DND-41 (cell line): Measurements from ENCODE around the gene PDE6G.
"Not testable (repeated sequence)": the region's sequence is repeated elsewhere in the genome, so short reads cannot be mapped to it uniquely, and the experiment has no call there.

Experiments
- ATAC-seq: fragments of 200-7000 bp; cut with Tn5 transposase; 3 replicates; pipeline ENCODE4 v1.9.1; 2021; ENCODE audit warnings: low read depth; ENCODE audit not compliant: insufficient read depth
- DNase-seq: peaks from one replicate; pipeline ENCODE4 v3.0.0-alpha.2; 2020
- H2AFZ ChIP-seq: 2 replicates; pipeline ENCODE4 v1.6.0; 2012; ENCODE audit warnings: low read depth, low read length
- H3K27ac ChIP-seq: 2 replicates; pipeline ENCODE4 v1.5.1; 2012; ENCODE audit warnings: low read length, inconsistent platforms
- H3K27me3 ChIP-seq: fragments of 200-600 bp; sonication (generic); 2 replicates; pipeline ENCODE4 v1.6.0; 2012; ENCODE audit warnings: low read length, mild to moderate bottlenecking, inconsistent platforms; ENCODE audit not compliant: insufficient read depth, poor library complexity
- H3K36me3 ChIP-seq: 2 replicates; pipeline ENCODE4 v1.5.1; 2012; ENCODE audit warnings: low read length, inconsistent platforms; ENCODE audit not compliant: insufficient read depth
- H3K4me1 ChIP-seq: 2 replicates; pipeline ENCODE4 v1.5.1; 2012; ENCODE audit warnings: mild to moderate bottlenecking, low read length; ENCODE audit not compliant: insufficient read depth
- H3K4me2 ChIP-seq: 2 replicates; pipeline ENCODE4 v1.6.0; 2012; ENCODE audit warnings: mild to moderate bottlenecking, moderate library complexity, low read length, inconsistent platforms; ENCODE audit not compliant: insufficient read depth
- H3K4me3 ChIP-seq, 2 experiments: fragments of 200-600 bp in 1 of 2; shearing (Covaris generic) in 1 of 2; 2 replicates each; pipeline ENCODE4 v1.5.1; 2012 to 2016; ENCODE audit warnings: inconsistent platforms in 2 of 2, low read length in 2 of 2, mild to moderate bottlenecking in 2 of 2, low read depth in 1 of 2, moderate library complexity in 1 of 2
- H3K79me2 ChIP-seq: 2 replicates; pipeline ENCODE4 v1.6.0; 2012; ENCODE audit warnings: low read length, inconsistent platforms; ENCODE audit not compliant: insufficient read depth
- H3K9ac ChIP-seq: 2 replicates; pipeline ENCODE4 v1.6.0; 2012; ENCODE audit warnings: low read depth, mild to moderate bottlenecking, inconsistent platforms, low read length, moderate library complexity
- H3K9me3 ChIP-seq: 2 replicates; pipeline ENCODE4 v1.5.1; 2012; ENCODE audit warnings: low read length, moderate library complexity, mild to moderate bottlenecking, inconsistent platforms; ENCODE audit not compliant: insufficient read depth, severe bottlenecking
- H4K20me1 ChIP-seq: 2 replicates; pipeline ENCODE4 v1.6.0; 2012; ENCODE audit warnings: low read length; ENCODE audit not compliant: insufficient read depth
- CTCF ChIP-seq: IDR thresholded peaks from 2 replicates; pipeline ENCODE4 v1.5.1; 2012; ENCODE audit warnings: borderline replicate concordance, low read length, moderate library complexity, mild to moderate bottlenecking; ENCODE audit not compliant: poor library complexity, severe bottlenecking; ENCODE audit errors: extremely low read depth
- EZH2 ChIP-seq: IDR thresholded peaks from 3 replicates; pipeline ENCODE4 v1.6.1; 2012; ENCODE audit warnings: borderline replicate concordance, low read depth, mild to moderate bottlenecking, moderate library complexity, low read length, inconsistent platforms; ENCODE audit not compliant: severe bottlenecking

PDE6G gene

GRCh38 chr17:81621494-81622130, 34.7 kb downstream of the PDE6G start:
- Histone ChIP-seq H3K4me2 (no peak overlapping the region), H3K27ac (no peak overlapping the region), H3K27me3 (no peaks in the 10 kb centered on the region), H3K79me2 (peaks cover 57% of the 10 kb centered on the region), H3K9ac (no peak overlapping the region), H2AFZ (no peak overlapping the region), H3K4me3 (no peak overlapping the region), H3K9me3 (no peaks in the 10 kb centered on the region), H4K20me1 (peaks cover 19% of the 10 kb centered on the region; the same call in 1 of the 2 replicates), H3K36me3 (peaks cover 79% of the 10 kb centered on the region), H3K4me1 (no peaks in the 10 kb centered on the region)
- no peak for DNase-seq
- no peak for ATAC-seq
- TF ChIP-seq CTCF: no peak
- TF ChIP-seq EZH2: no peak

- peaks cover 75% of the 10 kb centered on the region for H3K36me3 ChIP-seq
- not testable (repeated sequence) for ATAC-seq, H3K4me3 ChIP-seq
These were observed 38.0 kb downstream of the PDE6G start for GRCh38 chr17:81618307-81618706.

GRCh38 chr17:81616877-81617276, 39.5 kb downstream of the PDE6G start:
- peaks cover 76% of the 10 kb centered on the region for H3K79me2 ChIP-seq
- TF ChIP-seq CTCF (no peak), EZH2 (no peak)

More at GRCh38 chr17:81618307-81618706, 38.0 kb downstream of the PDE6G start:
- H3K27me3 ChIP-seq, DNase-seq, H2AFZ ChIP-seq, H3K27ac ChIP-seq, H3K4me2 ChIP-seq, H3K9ac ChIP-seq, H3K4me1 ChIP-seq, H3K9me3 ChIP-seq: not testable (repeated sequence)
- Histone ChIP-seq H4K20me1 (peaks cover 29% of the 10 kb centered on the region; the same call in 1 of the 2 replicates), H3K79me2 (peaks cover 67% of the 10 kb centered on the region)

GRCh38 chr17:81615401-81615930, 40.9 kb downstream of the PDE6G start:
- H3K27me3 ChIP-seq: no peaks in the 10 kb centered on the region
- no peak for ATAC-seq
- H2AFZ ChIP-seq: no peak overlapping the region
- H4K20me1 ChIP-seq: peaks cover 32% of the 10 kb centered on the region
- DNase-seq: no peak
- no peak overlapping the region for H3K27ac ChIP-seq
- H3K36me3 ChIP-seq: peaks cover 64% of the 10 kb centered on the region
- no peaks in the 10 kb centered on the region for H3K9me3 ChIP-seq
- H3K79me2 ChIP-seq: peaks cover 62% of the 10 kb centered on the region
- no peak for TF ChIP-seq EZH2
- no peak for TF ChIP-seq CTCF
- no peaks in the 10 kb centered on the region for H3K4me1 ChIP-seq
- H3K4me3 ChIP-seq: no peak overlapping the region
- no peak overlapping the region for H3K9ac ChIP-seq
- no peak overlapping the region for H3K4me2 ChIP-seq

More at GRCh38 chr17:81616877-81617276, 39.5 kb downstream of the PDE6G start:
- Histone ChIP-seq H3K4me2 (no peak overlapping the region), H3K36me3 (peaks cover 75% of the 10 kb centered on the region), H3K9me3 (no peaks in the 10 kb centered on the region), H4K20me1 (peaks cover 38% of the 10 kb centered on the region), H3K27me3 (no peaks in the 10 kb centered on the region), H2AFZ (no peak overlapping the region), H3K4me3 (no peak overlapping the region), H3K27ac (no peak overlapping the region), H3K4me1 (no peaks in the 10 kb centered on the region), H3K9ac (no peak overlapping the region)
- no peak for ATAC-seq
- no peak for DNase-seq
